ENCODE measurements around the gene CHCHD1.

CHCHD1 gene

GRCh38 chr10:73742454-73742734 lies 39.5 kb upstream of the CHCHD1 start:
- no peak for TF ChIP-seq CTCF (IDR thresholded peaks at IDR 0.05; ENCODE audit: borderline replicate concordance, control extremely low read depth, extremely low read depth, insufficient read depth, missing control alignments)
- in situ Hi-C loops (cut with MboI; ENCODE audit: low sequenced_read_pairs, unreplicated experiment): no loop called here
- DNase-seq (ENCODE audit: low spot score): no peak

- in situ Hi-C loops (cut with MboI; ENCODE audit: low sequenced_read_pairs, unreplicated experiment): no loop called here
- no peak for TF ChIP-seq CTCF (IDR thresholded peaks at IDR 0.05; ENCODE audit: borderline replicate concordance, control extremely low read depth, extremely low read depth, insufficient read depth, missing control alignments)
- DNase-seq (ENCODE audit: low spot score): no peak
These were observed 38.4 kb upstream of the CHCHD1 start for GRCh38 chr10:73743327-73743904.

- no peak for TF ChIP-seq CTCF (IDR thresholded peaks at IDR 0.05; ENCODE audit: borderline replicate concordance, control extremely low read depth, extremely low read depth, insufficient read depth, missing control alignments)
- DNase-seq (ENCODE audit: low spot score): peak; percentile 93
- in situ Hi-C loops (cut with MboI; ENCODE audit: low sequenced_read_pairs, unreplicated experiment): no loop called here
These were observed 37.8 kb upstream of the CHCHD1 start, which contains the start of gene SEC24C for GRCh38 chr10:73743905-73744663. Gene SEC24C (plus strand): TSS chr10:73744372. CDS start chr10:73746833, 2,461 bp downstream.

- in situ Hi-C loops (cut with MboI; ENCODE audit: low sequenced_read_pairs, unreplicated experiment): no loop called here
- DNase-seq (ENCODE audit: low spot score): peak; percentile 57
- no peak for TF ChIP-seq CTCF (IDR thresholded peaks at IDR 0.05; ENCODE audit: borderline replicate concordance, control extremely low read depth, extremely low read depth, insufficient read depth, missing control alignments)
These were observed 37.2 kb upstream of the CHCHD1 start for GRCh38 chr10:73744664-73744975.

- in situ Hi-C loops (cut with MboI; ENCODE audit: low sequenced_read_pairs, unreplicated experiment): no loop called here
- no peak for TF ChIP-seq CTCF (IDR thresholded peaks at IDR 0.05; ENCODE audit: borderline replicate concordance, control extremely low read depth, extremely low read depth, insufficient read depth, missing control alignments)
- no peak for DNase-seq (ENCODE audit: low spot score)
These were observed 35.1 kb upstream of the CHCHD1 start for GRCh38 chr10:73746721-73747120.

GRCh38 chr10:73750819-73751218 lies 31.0 kb upstream of the CHCHD1 start:
- in situ Hi-C loops (cut with MboI; ENCODE audit: low sequenced_read_pairs, unreplicated experiment): no loop called here
- no peak for TF ChIP-seq CTCF (IDR thresholded peaks at IDR 0.05; ENCODE audit: borderline replicate concordance, control extremely low read depth, extremely low read depth, insufficient read depth, missing control alignments)
- DNase-seq (ENCODE audit: low spot score): no peak

Measured in GM13976 (cell line).